Natural killer cell (primary cell): ENCODE results near the gene PTGER3. TPM values are rescaled to one million over a fixed set of nuclear protein-coding genes. Genes with fewer than 3 reads are reported as not detected.

Experiments used
- ATAC-seq, 3 donors: fragments of 150-1000 bp in 2 of 3; fragments of 200-7000 bp in 1 of 3; cut with Tn5 transposase; 1 replicate in 1 of 3; 2 replicates in 2 of 3; pipeline ENCODE4 v1.10.0; 2021; ENCODE audit warnings: mild to moderate bottlenecking in 2 of 3, moderate library complexity in 2 of 3
- DNase-seq, 2 donors: peaks; one replicate each; pipeline versions ENCODE4 v3.0.0 to v3.0.0-alpha.2; 2013 to 2021; ENCODE audit warnings: mixed read lengths in 1 of 2
- H3K27ac ChIP-seq: one replicate; pipeline ENCODE4 v1.5.1; 2013; ENCODE audit warnings: mild to moderate bottlenecking, low read length
- H3K27me3 ChIP-seq: one replicate; pipeline ENCODE4 v1.6.1; 2013; ENCODE audit warnings: low read length; ENCODE audit not compliant: control insufficient read depth, insufficient read depth
- H3K36me3 ChIP-seq: one replicate; pipeline ENCODE4 v1.6.1; 2013; ENCODE audit warnings: low read length; ENCODE audit not compliant: control insufficient read depth, insufficient read depth
- H3K4me1 ChIP-seq: one replicate; pipeline ENCODE4 v1.6.1; 2013; ENCODE audit warnings: low read length; ENCODE audit not compliant: control insufficient read depth, insufficient read depth
- H3K4me3 ChIP-seq: one replicate; pipeline ENCODE4 v1.5.1; 2013; ENCODE audit warnings: low read length
- H3K9me3 ChIP-seq: one replicate; pipeline ENCODE4 v1.6.1; 2013; ENCODE audit warnings: low read length; ENCODE audit not compliant: control insufficient read depth, insufficient read depth
- H3K27ac Mint-ChIP-seq, 2 donors: one replicate each; pipeline ENCODE4 v1.8.0; 2022; ENCODE audit warnings: mild to moderate bottlenecking in 2 of 2, mixed read lengths in 2 of 2, moderate library complexity in 1 of 2
- H3K27me3 Mint-ChIP-seq, 2 donors: one replicate each; pipeline ENCODE4 v1.8.0; 2022; ENCODE audit warnings: low read depth in 2 of 2, mixed read lengths in 2 of 2
- H3K36me3 Mint-ChIP-seq: one replicate; pipeline ENCODE4 v1.8.0; 2022; ENCODE audit warnings: mixed read lengths
- H3K4me1 Mint-ChIP-seq, 2 donors: one replicate each; pipeline ENCODE4 v1.8.0; 2022; ENCODE audit warnings: mixed read lengths in 2 of 2
- H3K4me3 Mint-ChIP-seq: one replicate; pipeline ENCODE4 v1.8.0; 2022; ENCODE audit warnings: mild to moderate bottlenecking, moderate library complexity, mixed read lengths
- H3K9me3 Mint-ChIP-seq, 2 donors: one replicate each; pipeline ENCODE4 v1.8.0; 2022; ENCODE audit warnings: mixed read lengths in 2 of 2
- CTCF ChIP-seq: fragments of 200-600 bp; IDR thresholded peaks from one replicate; pipeline ENCODE4 v1.8.0; 2022; ENCODE audit warnings: antibody characterized with exemption
- WGBS: methylation state at CpG from one replicate; pipeline ENCODE4 v1.1.7; 2013; ENCODE audit warnings: missing lambda C conversion rate; ENCODE audit not compliant: insufficient coverage; 5-methylcytosine and 5-hydroxymethylcytosine counted together
- intact Hi-C: fragments of 100-400 bp; cut with micrococcal nuclease; formaldehyde crosslinking; loops from one replicate; pipeline ENCODE4 v1.14.2; 2022
- total RNA-seq, 4 donors: library from RNA; stranded (reverse); fragments of 120-200 nt in 1 of 4; gene quantifications; one replicate each; pipeline versions ENCODE4 v1.2.3 to v1.2.4, GENCODE V29; 2013 to 2022

The PTGER3 gene
- total RNA-seq, 3 donors from 2014 or later (not counting 1 experiment from before 2014, with no cell fraction given) = 0.72 to 21.9 TPM; not detected in 1

GRCh38 chr1:70980361-70980760, 67.3 kb downstream of the PTGER3 start:
- Mint-ChIP-seq H3K4me1 (no peaks in the 10 kb centered on the region), H3K4me3 (no peak overlapping the region), H3K36me3 (no peaks in the 10 kb centered on the region), H3K27me3 (peaks cover 10 to 34% of the 10 kb centered on the region in 2 donors), H3K9me3 (no peaks in the 10 kb centered on the region), H3K27ac (no peak overlapping the region)
- ATAC-seq = no peak
- DNase-seq = no peak
- H3K27ac ChIP-seq = no peak overlapping the region
- WGBS = 64% methylated on average over 1 of the region's 1 CpG
- H3K9me3 ChIP-seq = no peaks in the 10 kb centered on the region
- H3K27me3 ChIP-seq = peaks cover 4% of the 10 kb centered on the region
- H3K4me3 ChIP-seq = no peak overlapping the region
- H3K4me1 ChIP-seq = no peaks in the 10 kb centered on the region
- no peaks in the 10 kb centered on the region for H3K36me3 ChIP-seq
- TF ChIP-seq CTCF = no peak
- intact Hi-C loops = no loop called here

DNA sequence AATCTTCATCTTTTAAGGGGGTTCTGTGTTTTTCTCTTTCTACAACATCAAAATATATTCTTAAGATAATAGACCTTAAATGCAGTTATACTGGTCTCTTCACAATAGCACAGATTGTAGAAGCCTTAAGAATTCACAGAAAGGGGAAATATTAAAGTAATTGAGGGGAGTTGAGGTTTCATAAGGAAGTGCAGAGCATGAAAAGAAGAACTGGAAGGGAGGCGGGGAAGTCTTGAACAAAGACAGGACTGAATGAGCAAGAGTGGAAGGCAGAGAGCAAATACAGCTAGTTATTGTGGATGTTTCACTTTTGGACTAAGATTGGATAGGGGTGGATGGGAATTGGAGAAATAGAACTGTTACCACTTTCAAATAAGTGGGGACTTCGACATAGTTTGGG, 67.7 kb downstream of the PTGER3 start:
- Histone ChIP-seq H3K27me3 (peaks cover 4% of the 10 kb centered on the region), H3K36me3 (no peaks in the 10 kb centered on the region), H3K27ac (no peak overlapping the region), H3K4me1 (no peaks in the 10 kb centered on the region), H3K9me3 (no peaks in the 10 kb centered on the region), H3K4me3 (no peak overlapping the region)
- Mint-ChIP-seq H3K27me3 (peaks cover 10 to 36% of the 10 kb centered on the region in 2 donors), H3K36me3 (no peaks in the 10 kb centered on the region), H3K4me3 (no peak overlapping the region), H3K4me1 (no peaks in the 10 kb centered on the region), H3K9me3 (no peaks in the 10 kb centered on the region), H3K27ac (no peak overlapping the region)
- TF ChIP-seq CTCF = no peak
- DNase-seq (no peak), ATAC-seq (no peak)
- intact Hi-C loops = no loop called here
- WGBS = 49% methylated on average over 2 of the region's 2 CpGs

DNA sequence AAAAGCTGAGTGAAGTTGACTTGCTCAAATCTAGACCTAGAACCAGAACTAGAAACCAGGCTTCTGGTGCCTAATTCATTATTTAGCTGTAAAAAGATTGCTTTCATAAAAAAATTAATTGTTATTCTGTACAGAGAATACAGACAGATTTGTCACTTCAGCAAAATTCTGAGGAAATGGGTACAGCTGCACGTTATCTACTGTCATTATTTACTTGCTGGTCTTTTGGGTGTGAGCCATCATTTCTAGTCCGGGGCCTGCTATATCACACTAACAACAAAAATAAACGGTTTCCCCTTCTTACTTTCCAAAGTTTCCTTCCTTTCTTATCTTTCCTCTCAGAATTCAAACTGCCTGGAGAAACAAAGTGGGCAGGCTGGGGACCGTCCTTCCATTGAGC, 68.3 kb downstream of the PTGER3 start:
- DNase-seq (no peak), ATAC-seq (no peak)
- no peaks in the 10 kb centered on the region for H3K36me3 Mint-ChIP-seq
- intact Hi-C loops = no loop called here
- peaks cover 10 to 41% of the 10 kb centered on the region in 2 donors for H3K27me3 Mint-ChIP-seq
- Histone ChIP-seq H3K4me3 (no peak overlapping the region), H3K27me3 (peaks cover 4% of the 10 kb centered on the region), H3K9me3 (no peaks in the 10 kb centered on the region), H3K36me3 (no peaks in the 10 kb centered on the region), H3K4me1 (no peaks in the 10 kb centered on the region), H3K27ac (no peak overlapping the region)
- TF ChIP-seq CTCF = no peak
- H3K9me3 Mint-ChIP-seq = no peaks in the 10 kb centered on the region
- no peak overlapping the region for H3K4me3 Mint-ChIP-seq
- 18% methylated on average over 4 of the region's 4 CpGs for WGBS
- H3K4me1 Mint-ChIP-seq = no peaks in the 10 kb centered on the region
- no peak overlapping the region for H3K27ac Mint-ChIP-seq

DNA sequence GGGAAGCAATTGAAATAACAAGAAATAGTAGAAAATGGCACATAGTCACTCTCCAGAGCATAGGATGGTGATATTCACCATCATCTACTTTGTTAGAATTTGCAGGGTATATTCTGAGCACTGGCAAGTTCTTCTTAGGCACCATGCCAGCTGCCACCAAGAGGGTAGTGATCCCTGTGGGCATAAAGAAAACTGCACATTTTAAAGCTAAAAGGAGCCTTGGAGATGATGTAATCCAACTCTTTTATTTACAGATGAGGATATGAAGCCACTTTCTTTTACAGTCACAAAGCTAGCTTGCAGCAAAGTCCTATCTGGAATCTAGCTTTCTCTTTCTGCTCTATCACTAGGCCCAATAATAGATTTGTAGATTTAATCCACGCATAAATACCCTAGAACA, 69.0 kb downstream of the PTGER3 start:
- H3K27me3 ChIP-seq = peaks cover 4% of the 10 kb centered on the region
- DNase-seq = no peak

More for the DNA sequence above, 69.0 kb downstream of the PTGER3 start:
- Mint-ChIP-seq H3K27me3 (peaks cover 10 to 47% of the 10 kb centered on the region in 2 donors), H3K9me3 (no peaks in the 10 kb centered on the region), H3K4me1 (no peaks in the 10 kb centered on the region), H3K36me3 (no peaks in the 10 kb centered on the region), H3K4me3 (no peak overlapping the region), H3K27ac (no peak overlapping the region)
- intact Hi-C loops = no loop called here
- Histone ChIP-seq H3K27ac (no peak overlapping the region), H3K4me1 (no peaks in the 10 kb centered on the region), H3K36me3 (no peaks in the 10 kb centered on the region), H3K4me3 (no peak overlapping the region), H3K9me3 (no peaks in the 10 kb centered on the region)
- no CpG with 5 or more reads among the region's 1 CpG for WGBS
- TF ChIP-seq CTCF = no peak
- ATAC-seq = no peak
